Nephron progenitor cell (in vitro differentiated cells): ENCODE data around the gene MDM2.

Experiments used
- DNase-seq: peaks from one replicate; pipeline ENCODE4 v3.0.0; 2021
- H3K27ac Mint-ChIP-seq: 2 replicates; pipeline ENCODE4 v1.8.0; 2021; ENCODE audit warnings: mild to moderate bottlenecking, moderate library complexity, mixed read lengths
- H3K27me3 Mint-ChIP-seq: 2 replicates; pipeline ENCODE4 v1.8.0; 2021; ENCODE audit warnings: mild to moderate bottlenecking, low read depth, mixed read lengths; ENCODE audit not compliant: poor library complexity
- H3K36me3 Mint-ChIP-seq: 2 replicates; pipeline ENCODE4 v1.8.0; 2021; ENCODE audit warnings: low read depth, mixed read lengths
- H3K4me1 Mint-ChIP-seq: 2 replicates; pipeline ENCODE4 v1.8.0; 2021; ENCODE audit warnings: mixed read lengths
- H3K4me3 Mint-ChIP-seq: 2 replicates; pipeline ENCODE4 v1.8.0; 2021; ENCODE audit warnings: mild to moderate bottlenecking, moderate library complexity, mixed read lengths
- H3K9me3 Mint-ChIP-seq: 2 replicates; pipeline ENCODE4 v1.8.0; 2021; ENCODE audit warnings: mild to moderate bottlenecking, moderate library complexity, mixed read lengths
- TF ChIP-seq, protein P1 (sequence below): fragments of 200-600 bp; sonication (generic); IDR thresholded peaks from 2 replicates; pipeline ENCODE4 v1.5.0; 2021; ENCODE audit warnings: antibody characterized with exemption

The MDM2 gene

DNA sequence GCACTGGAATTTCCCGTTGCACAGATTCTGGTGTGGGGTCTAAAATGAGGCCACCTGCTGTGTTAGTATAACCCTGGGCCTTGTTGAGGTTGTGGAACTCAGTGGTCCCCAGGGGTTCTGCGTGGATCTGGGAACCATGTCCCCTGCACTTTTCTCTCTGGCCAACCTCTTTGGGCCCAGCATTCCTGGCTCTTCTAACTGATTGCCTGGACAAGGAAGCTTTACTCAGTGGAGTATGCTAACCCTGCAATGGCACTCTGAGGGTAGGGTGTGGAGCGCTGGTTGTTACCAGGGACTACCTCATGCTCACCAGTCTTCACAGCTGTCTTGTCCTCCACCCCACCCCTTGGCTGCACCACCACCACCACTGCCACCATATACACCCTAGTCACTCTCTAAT lies 85.8 kb downstream of the MDM2 start:
- H3K36me3 Mint-ChIP-seq, result no peaks in the 10 kb centered on the region
- no peak for DNase-seq
- TF ChIP-seq, protein P1, sequence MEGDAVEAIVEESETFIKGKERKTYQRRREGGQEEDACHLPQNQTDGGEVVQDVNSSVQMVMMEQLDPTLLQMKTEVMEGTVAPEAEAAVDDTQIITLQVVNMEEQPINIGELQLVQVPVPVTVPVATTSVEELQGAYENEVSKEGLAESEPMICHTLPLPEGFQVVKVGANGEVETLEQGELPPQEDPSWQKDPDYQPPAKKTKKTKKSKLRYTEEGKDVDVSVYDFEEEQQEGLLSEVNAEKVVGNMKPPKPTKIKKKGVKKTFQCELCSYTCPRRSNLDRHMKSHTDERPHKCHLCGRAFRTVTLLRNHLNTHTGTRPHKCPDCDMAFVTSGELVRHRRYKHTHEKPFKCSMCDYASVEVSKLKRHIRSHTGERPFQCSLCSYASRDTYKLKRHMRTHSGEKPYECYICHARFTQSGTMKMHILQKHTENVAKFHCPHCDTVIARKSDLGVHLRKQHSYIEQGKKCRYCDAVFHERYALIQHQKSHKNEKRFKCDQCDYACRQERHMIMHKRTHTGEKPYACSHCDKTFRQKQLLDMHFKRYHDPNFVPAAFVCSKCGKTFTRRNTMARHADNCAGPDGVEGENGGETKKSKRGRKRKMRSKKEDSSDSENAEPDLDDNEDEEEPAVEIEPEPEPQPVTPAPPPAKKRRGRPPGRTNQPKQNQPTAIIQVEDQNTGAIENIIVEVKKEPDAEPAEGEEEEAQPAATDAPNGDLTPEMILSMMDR, result no peak
- H3K27me3 Mint-ChIP-seq, result no peaks in the 10 kb centered on the region
- no peak overlapping the region for H3K4me3 Mint-ChIP-seq
- H3K27ac Mint-ChIP-seq, result no peak overlapping the region
- peaks cover 5% of the 10 kb centered on the region for H3K9me3 Mint-ChIP-seq
- H3K4me1 Mint-ChIP-seq, result peaks cover 78% of the 10 kb centered on the region

DNA sequence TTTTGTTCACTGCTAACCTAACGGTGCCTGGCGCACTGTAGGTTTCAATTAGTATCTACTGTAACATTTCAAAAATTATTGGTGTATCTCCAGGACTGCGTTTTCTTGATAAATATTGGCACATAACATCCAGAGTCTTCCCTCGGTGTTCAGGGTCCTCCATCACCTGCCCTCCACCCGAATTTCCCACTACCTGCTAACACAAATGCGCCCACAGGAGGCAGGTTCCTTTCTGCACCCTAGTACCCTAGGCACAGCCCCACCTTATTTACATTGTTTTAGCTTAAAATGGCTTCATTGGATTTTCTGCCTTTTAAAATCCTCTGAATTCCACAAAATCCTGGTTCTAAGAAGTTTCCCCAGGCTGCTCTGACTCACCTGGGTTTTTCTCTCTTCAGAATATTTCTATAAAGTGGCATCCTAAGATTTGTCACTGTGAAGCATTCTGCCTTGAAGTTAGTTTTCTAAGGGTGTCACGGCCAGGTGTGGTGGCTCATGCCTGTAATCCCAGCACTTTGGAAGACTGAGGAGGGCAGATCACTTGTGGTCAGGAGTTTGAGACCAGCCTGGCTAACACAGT lies 86.4 kb downstream of the MDM2 start:
- H3K27ac Mint-ChIP-seq, result no peak overlapping the region
- H3K27me3 Mint-ChIP-seq, result no peaks in the 10 kb centered on the region
- H3K4me3 Mint-ChIP-seq, result no peak overlapping the region
- H3K4me1 Mint-ChIP-seq, result peaks cover 78% of the 10 kb centered on the region
- no peaks in the 10 kb centered on the region for H3K36me3 Mint-ChIP-seq
- no peak for DNase-seq
- H3K9me3 Mint-ChIP-seq, result peaks cover 6% of the 10 kb centered on the region
- TF ChIP-seq, protein P1, result no peak

DNA sequence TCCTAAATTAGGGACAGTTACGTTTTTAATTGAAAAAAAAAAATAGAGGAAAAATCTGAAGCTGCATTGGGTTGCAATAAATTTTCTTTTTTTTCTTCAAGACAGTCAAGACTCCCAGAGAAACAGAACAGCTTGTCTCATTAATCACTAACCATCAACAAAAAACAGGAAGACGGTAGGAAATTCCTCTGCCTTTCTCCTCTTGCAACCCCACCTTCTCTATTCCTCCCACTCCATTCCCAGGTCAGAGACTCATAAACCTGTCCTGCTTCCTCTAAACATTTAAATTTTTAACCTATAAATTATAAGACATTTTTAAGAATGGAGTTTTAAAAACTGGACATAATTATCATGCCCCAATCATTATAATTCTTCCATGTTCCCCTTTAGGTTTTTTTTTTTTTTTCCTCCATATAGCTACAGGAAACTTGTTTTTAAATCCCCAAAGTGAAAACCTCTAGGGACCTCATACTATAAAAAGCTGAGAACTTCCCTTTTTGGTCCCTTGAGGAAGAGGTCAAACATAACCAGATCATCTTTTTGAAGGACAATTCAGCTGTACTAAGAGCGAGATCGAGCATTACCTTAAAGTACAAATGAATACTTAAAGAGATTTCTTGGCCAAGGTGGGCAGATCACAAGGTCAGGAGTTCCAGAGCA lies 89.0 kb downstream of the MDM2 start:
- H3K27ac Mint-ChIP-seq, result peak overlapping the region; percentile 88

DNA sequence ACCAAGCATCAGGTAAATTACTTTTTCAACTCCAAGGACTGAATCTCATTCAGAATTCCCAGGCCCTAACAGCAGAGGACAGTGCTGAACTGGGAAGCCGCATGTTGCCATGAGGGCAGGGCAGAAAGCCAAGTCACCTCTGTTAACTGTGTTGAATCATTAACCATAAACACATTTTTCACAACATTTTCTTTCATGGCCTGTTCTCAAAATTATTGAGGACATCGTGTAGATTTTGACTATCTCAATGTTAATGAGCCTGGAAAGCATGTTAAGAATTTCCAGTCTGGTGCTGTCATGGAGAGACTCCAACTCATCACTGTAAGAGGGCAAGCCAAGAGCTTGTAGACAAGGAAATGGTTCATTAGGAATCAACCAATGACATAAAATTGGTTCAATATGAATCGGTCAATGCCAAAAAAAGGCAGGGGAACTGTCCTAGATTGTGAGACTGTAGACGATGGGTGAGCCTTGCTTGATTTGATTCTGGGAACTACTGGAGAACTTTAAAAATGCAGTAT lies 91.3 kb downstream of the MDM2 start:
- TF ChIP-seq, protein P1, result no peak
- H3K4me3 Mint-ChIP-seq, result no peak overlapping the region
- peaks cover 14% of the 10 kb centered on the region for H3K9me3 Mint-ChIP-seq
- H3K36me3 Mint-ChIP-seq, result no peaks in the 10 kb centered on the region
- DNase-seq, result no peak
- H3K27me3 Mint-ChIP-seq, result no peaks in the 10 kb centered on the region
- no peak overlapping the region for H3K27ac Mint-ChIP-seq
- peaks cover 69% of the 10 kb centered on the region for H3K4me1 Mint-ChIP-seq

More for the DNA sequence above, 89.0 kb downstream of the MDM2 start:
- Mint-ChIP-seq H3K36me3 (no peaks in the 10 kb centered on the region), H3K4me1 (peaks cover 70% of the 10 kb centered on the region), H3K9me3 (peaks cover 14% of the 10 kb centered on the region), H3K4me3 (peak overlapping the region; percentile 25), H3K27me3 (no peaks in the 10 kb centered on the region)
- TF ChIP-seq, protein P1, result no peak
- DNase-seq, result no peak

DNA sequence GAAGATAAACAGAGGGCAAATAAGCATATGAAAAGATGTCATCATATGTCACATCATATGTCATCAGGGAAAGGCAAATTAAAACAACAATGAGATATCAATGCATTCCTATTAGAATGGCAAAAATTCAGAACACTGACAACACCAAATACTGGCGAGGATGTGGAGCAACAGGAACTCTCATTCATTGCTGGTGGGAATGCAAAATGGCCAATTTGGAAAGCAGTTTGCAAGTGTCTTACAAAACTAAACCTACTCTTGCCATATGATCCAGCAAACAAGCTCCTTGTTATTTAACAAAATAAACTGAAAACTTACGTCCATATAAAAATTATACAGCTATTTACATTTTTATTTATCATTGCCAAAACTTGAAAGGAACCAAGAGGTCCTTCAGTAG lies 92.3 kb downstream of the MDM2 start:
- TF ChIP-seq, protein P1, result no peak
- Mint-ChIP-seq H3K27ac (no peak overlapping the region), H3K27me3 (no peaks in the 10 kb centered on the region)

More for the DNA sequence above, 92.3 kb downstream of the MDM2 start:
- Mint-ChIP-seq H3K36me3 (no peaks in the 10 kb centered on the region), H3K4me3 (no peak overlapping the region), H3K9me3 (peaks cover 14% of the 10 kb centered on the region), H3K4me1 (peaks cover 69% of the 10 kb centered on the region)
- no peak for DNase-seq
